GM12878 (cell line): ENCODE data around the gene EGFL8. TPM values are rescaled to one million over a fixed set of nuclear protein-coding genes. Genes with fewer than 3 reads are reported as not detected.
A peak's percentile ranks its signal among the peaks of the same experiment; 100 is the strongest.

Experiments
- BRCA1 ChIP-seq: IDR thresholded peaks from 2 replicates; pipeline ENCODE4 v1.6.1; 2011; ENCODE audit warnings: low read depth, low read length, improper control_type of control experiment
- CEBPB ChIP-seq, 2 experiments: fragments of 150-350 bp in 1 of 2; IDR thresholded peaks; 2 replicates each; pipeline ENCODE4 v1.6.1; 2012 to 2014; ENCODE audit warnings: low read depth in 2 of 2, low read length in 2 of 2, borderline replicate concordance in 1 of 2, inconsistent platforms in 1 of 2
- CHD1 ChIP-seq: IDR thresholded peaks from 2 replicates; pipeline ENCODE4 v1.6.1; 2012; ENCODE audit warnings: low read depth, low read length, improper control_type of control experiment
- HCFC1 ChIP-seq: fragments of 150-350 bp; IDR thresholded peaks from 2 replicates; pipeline ENCODE4 v1.6.1; 2014; ENCODE audit warnings: low read length
- HDGF ChIP-seq: fragments of 450-650 bp; IDR thresholded peaks from 2 replicates; pipeline ENCODE4 v1.6.1; 2016; ENCODE audit warnings: antibody characterized with exemption
- KLF5 ChIP-seq: fragments of 450-650 bp; IDR thresholded peaks from 2 replicates; pipeline ENCODE4 v1.6.1; 2014; ENCODE audit warnings: mild to moderate bottlenecking; ENCODE audit not compliant: partially characterized antibody
- NFYB ChIP-seq: IDR thresholded peaks from 2 replicates; pipeline ENCODE4 v1.6.1; 2011; ENCODE audit warnings: low read depth, mild to moderate bottlenecking, low read length, improper control_type of control experiment, moderate library complexity; ENCODE audit not compliant: insufficient read depth
- RB1 ChIP-seq: fragments of 450-650 bp; formaldehyde crosslinking; IDR thresholded peaks from 2 replicates; pipeline ENCODE4 v1.6.1; 2017; ENCODE audit warnings: mild to moderate bottlenecking, borderline replicate concordance
- SMARCA5 ChIP-seq: fragments of 450-650 bp; IDR thresholded peaks from 2 replicates; pipeline ENCODE4 v1.6.1; 2017; ENCODE audit warnings: mild to moderate bottlenecking
- SMC3 ChIP-seq: IDR thresholded peaks from 2 replicates; pipeline ENCODE4 v1.6.1; 2011; ENCODE audit warnings: low read length, improper control_type of control experiment, borderline replicate concordance
- STAT3 ChIP-seq: IDR thresholded peaks from 2 replicates; pipeline ENCODE4 v1.6.1; 2011; ENCODE audit warnings: low read depth, low read length, improper control_type of control experiment
- TARDBP ChIP-seq: IDR thresholded peaks from 2 replicates; pipeline ENCODE4 v1.6.1; 2016; ENCODE audit warnings: borderline replicate concordance
- polyA plus RNA-seq, 11 experiments: library from polyadenylated mRNA; depleted of rRNA in 4 of 11; unstranded in 6 of 11; stranded (reverse) in 5 of 11; fragments of >200 nt; fragmentation: Nextera tagmentation in 4 of 11; fragmentation: Illumina TruSeq in 1 of 11; extraction: Ambion mirVana in 4 of 11; extraction: Trizol in 1 of 11; gene quantifications; 1 replicate in 1 of 11; 2 replicates in 10 of 11; pipeline versions ENCODE4 v1.2.1 to v1.2.3, GENCODE V29; 2011 to 2016; ENCODE audit warnings: inconsistent platforms in 2 of 11, missing spikeins in 2 of 11, low read depth in 1 of 11
- total RNA-seq, 4 experiments: library from RNA; depleted of rRNA in 3 of 4; stranded (reverse); fragments of >200 nt in 3 of 4; fragmentation: Illumina TruSeq in 1 of 4; extraction: Trizol in 1 of 4; gene quantifications; 2 replicates each; pipeline versions ENCODE4 v1.2.1 to v1.2.3, GENCODE V29; 2013 to 2021
- TF ChIP-seq, protein P1 (sequence below): fragments of 450-650 bp; IDR thresholded peaks from 2 replicates; pipeline ENCODE4 v1.6.1; 2016; ENCODE audit warnings: mild to moderate bottlenecking, moderate library complexity, borderline replicate concordance
- TF ChIP-seq, protein P2 (sequence below): fragments of 450-650 bp; formaldehyde crosslinking; IDR thresholded peaks from 2 replicates; pipeline ENCODE4 v1.4.0; 2022; ENCODE audit warnings: mild to moderate bottlenecking, moderate library complexity
- TF ChIP-seq, protein P3 (sequence below): fragments of 450-650 bp; IDR thresholded peaks from 2 replicates; pipeline ENCODE4 v1.6.1; 2017; ENCODE audit warnings: mild to moderate bottlenecking, low read depth, inconsistent platforms; ENCODE audit not compliant: poor library complexity, severe bottlenecking
- TF ChIP-seq, protein P4 (sequence below): fragments of 450-650 bp; IDR thresholded peaks from 2 replicates; pipeline ENCODE4 v1.6.1; 2017; ENCODE audit warnings: mild to moderate bottlenecking

The EGFL8 gene
- total and polyA plus RNA-seq, 10 of the 15 experiments (the other 5 are each of a cell fraction or from before 2014, with no cell fraction given) = 0.07 to 3.5 (median 1.4) TPM

DNA sequence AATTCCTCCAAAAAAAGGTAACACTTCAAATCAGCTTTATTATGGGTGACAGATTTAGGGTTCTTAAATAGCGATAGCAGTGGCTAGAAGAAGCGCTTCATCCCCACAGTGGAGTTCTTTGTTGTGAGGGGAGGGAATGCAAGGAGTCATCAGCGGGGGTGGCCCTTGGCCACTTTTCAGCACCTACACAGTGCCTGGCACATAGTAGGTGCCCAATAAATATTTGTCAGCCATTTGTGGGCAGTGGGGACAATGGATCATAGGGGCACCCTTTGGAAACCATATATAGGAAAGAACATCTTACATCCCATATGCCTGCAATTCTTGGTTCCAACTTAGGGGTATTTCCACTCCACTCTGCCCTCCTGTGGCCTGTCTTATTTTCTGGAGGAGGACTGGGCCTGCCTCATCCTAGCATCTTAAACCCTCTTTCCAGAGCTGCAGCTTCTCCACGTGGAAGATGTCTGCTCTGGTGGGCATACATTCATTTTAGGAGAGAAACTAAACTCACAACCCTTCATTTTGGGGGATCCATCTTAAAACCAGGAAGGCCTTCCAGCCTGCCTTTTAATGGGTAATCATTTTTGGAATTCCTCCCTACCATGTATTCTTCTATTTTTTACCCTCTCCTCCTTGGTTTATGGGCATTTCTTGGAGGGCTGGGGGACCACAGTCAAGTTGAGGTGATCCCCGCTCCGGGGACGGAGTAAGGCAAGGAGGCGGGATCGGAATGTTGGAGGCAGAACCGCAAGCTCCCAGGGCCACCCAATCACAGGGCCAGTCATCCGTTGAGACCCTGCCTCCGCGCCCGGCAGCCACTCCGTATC, 30.6 kb downstream of the EGFL8 start (continued):
- TF ChIP-seq, protein P1, sequence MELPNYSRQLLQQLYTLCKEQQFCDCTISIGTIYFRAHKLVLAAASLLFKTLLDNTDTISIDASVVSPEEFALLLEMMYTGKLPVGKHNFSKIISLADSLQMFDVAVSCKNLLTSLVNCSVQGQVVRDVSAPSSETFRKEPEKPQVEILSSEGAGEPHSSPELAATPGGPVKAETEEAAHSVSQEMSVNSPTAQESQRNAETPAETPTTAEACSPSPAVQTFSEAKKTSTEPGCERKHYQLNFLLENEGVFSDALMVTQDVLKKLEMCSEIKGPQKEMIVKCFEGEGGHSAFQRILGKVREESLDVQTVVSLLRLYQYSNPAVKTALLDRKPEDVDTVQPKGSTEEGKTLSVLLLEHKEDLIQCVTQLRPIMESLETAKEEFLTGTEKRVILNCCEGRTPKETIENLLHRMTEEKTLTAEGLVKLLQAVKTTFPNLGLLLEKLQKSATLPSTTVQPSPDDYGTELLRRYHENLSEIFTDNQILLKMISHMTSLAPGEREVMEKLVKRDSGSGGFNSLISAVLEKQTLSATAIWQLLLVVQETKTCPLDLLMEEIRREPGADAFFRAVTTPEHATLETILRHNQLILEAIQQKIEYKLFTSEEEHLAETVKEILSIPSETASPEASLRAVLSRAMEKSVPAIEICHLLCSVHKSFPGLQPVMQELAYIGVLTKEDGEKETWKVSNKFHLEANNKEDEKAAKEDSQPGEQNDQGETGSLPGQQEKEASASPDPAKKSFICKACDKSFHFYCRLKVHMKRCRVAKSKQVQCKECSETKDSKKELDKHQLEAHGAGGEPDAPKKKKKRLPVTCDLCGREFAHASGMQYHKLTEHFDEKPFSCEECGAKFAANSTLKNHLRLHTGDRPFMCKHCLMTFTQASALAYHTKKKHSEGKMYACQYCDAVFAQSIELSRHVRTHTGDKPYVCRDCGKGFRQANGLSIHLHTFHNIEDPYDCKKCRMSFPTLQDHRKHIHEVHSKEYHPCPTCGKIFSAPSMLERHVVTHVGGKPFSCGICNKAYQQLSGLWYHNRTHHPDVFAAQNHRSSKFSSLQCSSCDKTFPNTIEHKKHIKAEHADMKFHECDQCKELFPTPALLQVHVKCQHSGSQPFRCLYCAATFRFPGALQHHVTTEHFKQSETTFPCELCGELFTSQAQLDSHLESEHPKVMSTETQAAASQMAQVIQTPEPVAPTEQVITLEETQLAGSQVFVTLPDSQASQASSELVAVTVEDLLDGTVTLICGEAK = no peak
- TF ChIP-seq CHD1 = no peak
- no peak for TF ChIP-seq STAT3
- TF ChIP-seq SMC3 = peak; percentile 47; the same call in 1 of the 2 replicates
- peak; percentile 91 for TF ChIP-seq SMARCA5
- no peak for TF ChIP-seq TARDBP
- TF ChIP-seq RB1 = peak; percentile 61; the same call in 1 of the 2 replicates
- no peak for TF ChIP-seq BRCA1
- TF ChIP-seq, protein P2, sequence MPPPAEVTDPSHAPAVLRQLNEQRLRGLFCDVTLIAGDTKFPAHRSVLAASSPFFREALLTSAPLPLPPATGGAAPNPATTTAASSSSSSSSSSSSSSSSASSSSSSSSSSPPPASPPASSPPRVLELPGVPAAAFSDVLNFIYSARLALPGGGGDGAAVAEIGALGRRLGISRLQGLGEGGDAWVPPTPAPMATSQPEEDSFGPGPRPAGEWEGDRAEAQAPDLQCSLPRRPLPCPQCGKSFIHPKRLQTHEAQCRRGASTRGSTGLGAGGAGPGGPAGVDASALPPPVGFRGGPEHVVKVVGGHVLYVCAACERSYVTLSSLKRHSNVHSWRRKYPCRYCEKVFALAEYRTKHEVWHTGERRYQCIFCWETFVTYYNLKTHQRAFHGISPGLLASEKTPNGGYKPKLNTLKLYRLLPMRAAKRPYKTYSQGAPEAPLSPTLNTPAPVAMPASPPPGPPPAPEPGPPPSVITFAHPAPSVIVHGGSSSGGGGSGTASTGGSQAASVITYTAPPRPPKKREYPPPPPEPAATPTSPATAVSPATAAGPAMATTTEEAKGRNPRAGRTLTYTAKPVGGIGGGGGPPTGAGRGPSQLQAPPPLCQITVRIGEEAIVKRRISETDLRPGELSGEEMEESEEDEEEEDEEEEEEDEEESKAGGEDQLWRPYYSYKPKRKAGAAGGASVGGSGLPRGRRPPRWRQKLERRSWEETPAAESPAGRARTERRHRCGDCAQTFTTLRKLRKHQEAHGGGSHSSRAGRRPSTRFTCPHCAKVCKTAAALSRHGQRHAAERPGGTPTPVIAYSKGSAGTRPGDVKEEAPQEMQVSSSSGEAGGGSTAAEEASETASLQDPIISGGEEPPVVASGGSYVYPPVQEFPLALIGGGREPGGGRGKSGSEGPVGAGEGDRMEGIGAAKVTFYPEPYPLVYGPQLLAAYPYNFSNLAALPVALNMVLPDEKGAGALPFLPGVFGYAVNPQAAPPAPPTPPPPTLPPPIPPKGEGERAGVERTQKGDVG (CRISPR knock-in tag) = no peak
- TF ChIP-seq KLF5 = no peak
- peak; percentile 96; the same call in 1 of the 2 replicates for TF ChIP-seq HDGF
- TF ChIP-seq, protein P3, sequence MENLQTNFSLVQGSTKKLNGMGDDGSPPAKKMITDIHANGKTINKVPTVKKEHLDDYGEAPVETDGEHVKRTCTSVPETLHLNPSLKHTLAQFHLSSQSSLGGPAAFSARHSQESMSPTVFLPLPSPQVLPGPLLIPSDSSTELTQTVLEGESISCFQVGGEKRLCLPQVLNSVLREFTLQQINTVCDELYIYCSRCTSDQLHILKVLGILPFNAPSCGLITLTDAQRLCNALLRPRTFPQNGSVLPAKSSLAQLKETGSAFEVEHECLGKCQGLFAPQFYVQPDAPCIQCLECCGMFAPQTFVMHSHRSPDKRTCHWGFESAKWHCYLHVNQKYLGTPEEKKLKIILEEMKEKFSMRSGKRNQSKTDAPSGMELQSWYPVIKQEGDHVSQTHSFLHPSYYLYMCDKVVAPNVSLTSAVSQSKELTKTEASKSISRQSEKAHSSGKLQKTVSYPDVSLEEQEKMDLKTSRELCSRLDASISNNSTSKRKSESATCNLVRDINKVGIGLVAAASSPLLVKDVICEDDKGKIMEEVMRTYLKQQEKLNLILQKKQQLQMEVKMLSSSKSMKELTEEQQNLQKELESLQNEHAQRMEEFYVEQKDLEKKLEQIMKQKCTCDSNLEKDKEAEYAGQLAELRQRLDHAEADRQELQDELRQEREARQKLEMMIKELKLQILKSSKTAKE = peak; percentile 74
- no peak for TF ChIP-seq CEBPB (IDR thresholded peaks at IDR 0.05; ENCODE audit: borderline replicate concordance in 1 of 2, low read depth in 2 of 2, low read length in 2 of 2)
- TF ChIP-seq HCFC1 = no peak
- TF ChIP-seq, protein P4, sequence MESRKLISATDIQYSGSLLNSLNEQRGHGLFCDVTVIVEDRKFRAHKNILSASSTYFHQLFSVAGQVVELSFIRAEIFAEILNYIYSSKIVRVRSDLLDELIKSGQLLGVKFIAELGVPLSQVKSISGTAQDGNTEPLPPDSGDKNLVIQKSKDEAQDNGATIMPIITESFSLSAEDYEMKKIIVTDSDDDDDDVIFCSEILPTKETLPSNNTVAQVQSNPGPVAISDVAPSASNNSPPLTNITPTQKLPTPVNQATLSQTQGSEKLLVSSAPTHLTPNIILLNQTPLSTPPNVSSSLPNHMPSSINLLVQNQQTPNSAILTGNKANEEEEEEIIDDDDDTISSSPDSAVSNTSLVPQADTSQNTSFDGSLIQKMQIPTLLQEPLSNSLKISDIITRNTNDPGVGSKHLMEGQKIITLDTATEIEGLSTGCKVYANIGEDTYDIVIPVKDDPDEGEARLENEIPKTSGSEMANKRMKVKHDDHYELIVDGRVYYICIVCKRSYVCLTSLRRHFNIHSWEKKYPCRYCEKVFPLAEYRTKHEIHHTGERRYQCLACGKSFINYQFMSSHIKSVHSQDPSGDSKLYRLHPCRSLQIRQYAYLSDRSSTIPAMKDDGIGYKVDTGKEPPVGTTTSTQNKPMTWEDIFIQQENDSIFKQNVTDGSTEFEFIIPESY = no peak
- TF ChIP-seq NFYB = no peak
